GM12878 (cell line): ENCODE results near the gene SLC2A1. TPM values are rescaled to one million over a fixed set of nuclear protein-coding genes. Genes with fewer than 3 reads are reported as not detected.

Source experiments
- ATAC-seq: fragments of 200-7000 bp; cut with Tn5 transposase; 3 replicates; pipeline ENCODE4 v1.9.1; 2020; ENCODE audit warnings: mild to moderate bottlenecking, moderate library complexity
- BruUV-seq: library from RNA; stranded (reverse); fragments of 400-500 nt; replicated peaks from 2 replicates; lab custom pipeline; 2021; lab: Mats Ljungman, UMichigan
- CTCF ChIA-PET: fragments of 300-600 bp; sonication (Branson Sonifier 250); formaldehyde crosslinking; extraction: SDS; loops from one replicate; lab custom pipeline; 2021; ENCODE audit warnings: inconsistent platforms; lab: Yijun Ruan, JAX
- POLR2A ChIA-PET: fragments of 350-600 bp; formaldehyde crosslinking; extraction: SDS; loops from one replicate; lab custom pipeline; 2021; ENCODE audit warnings: inconsistent platforms; lab: Charles Lee
- RAD21 ChIA-PET: fragments of 300-600 bp; sonication (Branson Sonifier 250); formaldehyde crosslinking; loops from one replicate; lab custom pipeline; 2023; ENCODE audit warnings: antibody characterized with exemption; ENCODE audit not compliant: unreplicated experiment; lab: Charles Lee
- SMC1A ChIA-PET: fragments of 300-600 bp; sonication (Branson Sonifier 250); formaldehyde crosslinking; loops from one replicate; lab custom pipeline; 2023; ENCODE audit not compliant: unreplicated experiment, uncharacterized antibody; lab: Charles Lee
- DNase-seq: peaks from one replicate; pipeline ENCODE4 v3.0.0-alpha.2; 2011; ENCODE audit warnings: low read depth, low spot score
- FAIRE-seq: peaks from 3 replicates; lab custom pipeline; 2011; peaks lifted over from hg19 to GRCh38; lab: Jason Lieb, UNC
- H2AFZ ChIP-seq: 2 replicates; pipeline ENCODE4 v1.6.0; 2011; ENCODE audit warnings: low read depth, low read length, control low read depth; ENCODE audit not compliant: control insufficient read depth
- H3K27ac ChIP-seq: 2 replicates; pipeline ENCODE4 v1.5.1; 2011; ENCODE audit warnings: control low read depth; ENCODE audit not compliant: control insufficient read depth, insufficient read depth
- H3K27me3 ChIP-seq, 2 experiments: replicated peaks in 1 of 2; 2 replicates each; pipeline versions ENCODE4 v1.6.0 to v1.6.1; 2011; ENCODE audit warnings: low read length in 1 of 2; ENCODE audit not compliant: control insufficient read depth in 2 of 2, insufficient read depth in 2 of 2
- H3K36me3 ChIP-seq, 2 experiments: 2 replicates each; pipeline ENCODE4 v1.5.1; 2011; ENCODE audit warnings: low read length in 1 of 2; ENCODE audit not compliant: control insufficient read depth in 2 of 2, insufficient read depth in 2 of 2
- H3K4me1 ChIP-seq: 2 replicates; pipeline ENCODE4 v1.6.1; 2011; ENCODE audit warnings: mild to moderate bottlenecking, low read length, moderate library complexity, mixed read lengths; ENCODE audit not compliant: control insufficient read depth, insufficient read depth
- H3K4me2 ChIP-seq: 2 replicates; pipeline ENCODE4 v1.6.0; 2011; ENCODE audit warnings: control low read depth; ENCODE audit not compliant: control insufficient read depth, insufficient read depth
- H3K4me3 ChIP-seq: fragments of 200-600 bp; sonication (generic); 2 replicates; pipeline ENCODE4 v1.5.1; 2016
- H3K79me2 ChIP-seq: 2 replicates; pipeline ENCODE4 v1.6.0; 2011; ENCODE audit warnings: low read length; ENCODE audit not compliant: control insufficient read depth, insufficient read depth
- H3K9ac ChIP-seq: 2 replicates; pipeline ENCODE4 v1.8.0; 2011; ENCODE audit warnings: low read length, control low read depth, mixed read lengths; ENCODE audit not compliant: control insufficient read depth, insufficient read depth
- H3K9me3 ChIP-seq: replicated peaks from 3 replicates; pipeline ENCODE4 v1.5.1; 2011; ENCODE audit warnings: mild to moderate bottlenecking, low read length; ENCODE audit not compliant: control insufficient read depth, insufficient read depth
- H4K20me1 ChIP-seq: 2 replicates; pipeline ENCODE4 v1.6.0; 2011; ENCODE audit not compliant: control insufficient read depth, insufficient read depth
- BACH1 ChIP-seq: fragments of 450-650 bp; IDR thresholded peaks from 2 replicates; pipeline ENCODE4 v1.6.1; 2017; ENCODE audit warnings: mild to moderate bottlenecking, borderline replicate concordance
- CHD4 ChIP-seq: fragments of 200-600 bp; sonication (generic); IDR thresholded peaks from 2 replicates; pipeline ENCODE4 v1.6.1; 2016; ENCODE audit warnings: mild to moderate bottlenecking
- EGR1 ChIP-seq, 2 experiments: IDR thresholded peaks; 1 replicate in 1 of 2; 2 replicates in 1 of 2; pipeline ENCODE4 v1.6.1; 2011 to 2012; ENCODE audit warnings: low read depth in 2 of 2, low read length in 2 of 2, borderline replicate concordance in 1 of 2, mild to moderate bottlenecking in 1 of 2, moderate library complexity in 1 of 2
- KLF5 ChIP-seq: fragments of 450-650 bp; IDR thresholded peaks from 2 replicates; pipeline ENCODE4 v1.6.1; 2014; ENCODE audit warnings: mild to moderate bottlenecking; ENCODE audit not compliant: partially characterized antibody
- MEF2B ChIP-seq: fragments of 450-650 bp; IDR thresholded peaks from 2 replicates; pipeline ENCODE4 v1.6.1; 2018; ENCODE audit warnings: mild to moderate bottlenecking, moderate library complexity; ENCODE audit not compliant: partially characterized antibody, poor library complexity, severe bottlenecking
- MXI1 ChIP-seq: fragments of 150-350 bp; IDR thresholded peaks from 2 replicates; pipeline ENCODE4 v1.6.1; 2011; ENCODE audit warnings: low read depth, mild to moderate bottlenecking, inconsistent platforms, low read length, improper control_type of control experiment
- NR2C2 ChIP-seq: IDR thresholded peaks from 2 replicates; pipeline ENCODE4 v1.6.1; 2011; ENCODE audit warnings: borderline replicate concordance, low read depth; ENCODE audit not compliant: control insufficient read depth, insufficient read length
- PML ChIP-seq: IDR thresholded peaks from 2 replicates; pipeline ENCODE4 v1.6.1; 2012; ENCODE audit warnings: low read length, inconsistent platforms
- STAT3 ChIP-seq: IDR thresholded peaks from 2 replicates; pipeline ENCODE4 v1.6.1; 2011; ENCODE audit warnings: low read depth, low read length, improper control_type of control experiment
- SUPT20H ChIP-seq: IDR thresholded peaks from 2 replicates; pipeline ENCODE4 v1.6.1; 2011; ENCODE audit warnings: low read depth, mild to moderate bottlenecking, low read length, moderate library complexity, borderline replicate concordance; ENCODE audit not compliant: control insufficient read depth
- TCF3 ChIP-seq: IDR thresholded peaks from 2 replicates; pipeline ENCODE4 v1.6.1; 2012; ENCODE audit warnings: low read depth, mild to moderate bottlenecking, low read length, borderline replicate concordance; ENCODE audit not compliant: insufficient read depth
- WRNIP1 ChIP-seq: IDR thresholded peaks from 2 replicates; pipeline ENCODE4 v1.6.1; 2011; ENCODE audit warnings: low read depth, low read length, improper control_type of control experiment, borderline replicate concordance
- ZBED1 ChIP-seq: IDR thresholded peaks from 2 replicates; pipeline ENCODE4 v1.6.1; 2016; ENCODE audit warnings: borderline replicate concordance
- WGBS: methylation state at CpG from one replicate; pipeline ENCODE4 v1.1.6; 2016; ENCODE audit warnings: low lambda C conversion rate; ENCODE audit not compliant: insufficient replicate concordance, insufficient coverage; ENCODE audit errors: missing lambda C conversion rate; 5-methylcytosine and 5-hydroxymethylcytosine counted together
- in situ Hi-C: fragments of 300-500 bp; cut with MboI; formaldehyde crosslinking; loops from 9 replicates; pipeline ENCODE4 v1.14.3; 2018; ENCODE audit warnings: mixed read lengths
- intact Hi-C: fragments of 100-400 bp; cut with micrococcal nuclease; formaldehyde crosslinking; loops from one replicate; pipeline ENCODE4 v1.14.2; 2022; ENCODE audit not compliant: unreplicated experiment
- polyA plus RNA-seq, 11 experiments: library from polyadenylated mRNA; depleted of rRNA in 4 of 11; unstranded in 6 of 11; stranded (reverse) in 5 of 11; fragments of >200 nt; fragmentation: Nextera tagmentation in 4 of 11; fragmentation: Illumina TruSeq in 1 of 11; extraction: Ambion mirVana in 4 of 11; extraction: Trizol in 1 of 11; gene quantifications; 1 replicate in 1 of 11; 2 replicates in 10 of 11; pipeline versions ENCODE4 v1.2.1 to v1.2.3, GENCODE V29; 2011 to 2016; ENCODE audit warnings: inconsistent platforms in 2 of 11, missing spikeins in 2 of 11, low read depth in 1 of 11
- total RNA-seq, 4 experiments: library from RNA; depleted of rRNA in 3 of 4; stranded (reverse); fragments of >200 nt in 3 of 4; fragmentation: Illumina TruSeq in 1 of 4; extraction: Trizol in 1 of 4; gene quantifications; 2 replicates each; pipeline versions ENCODE4 v1.2.1 to v1.2.3, GENCODE V29; 2013 to 2021
- TF ChIP-seq, protein P1 (sequence below): IDR thresholded peaks from 2 replicates; pipeline ENCODE4 v1.6.1; 2011; ENCODE audit warnings: borderline replicate concordance, low read depth, mild to moderate bottlenecking, moderate library complexity, mixed read lengths, low read length; ENCODE audit not compliant: insufficient read depth; ENCODE audit errors: extremely low read length
- TF ChIP-seq, protein P2 (sequence below): fragments of 450-650 bp; formaldehyde crosslinking; IDR thresholded peaks from 2 replicates; pipeline ENCODE4 v1.4.0; 2020; ENCODE audit warnings: mild to moderate bottlenecking, moderate library complexity
- TF ChIP-seq, protein P3 (sequence below): fragments of 450-650 bp; IDR thresholded peaks from 2 replicates; pipeline ENCODE4 v1.6.1; 2017; ENCODE audit warnings: mild to moderate bottlenecking, moderate library complexity

SLC2A1 gene
- total and polyA plus RNA-seq, 10 of the 15 experiments (the other 5 are each of a cell fraction or from before 2014, with no cell fraction given) = 5.7 to 66.0 (median 44.2) TPM

DNA sequence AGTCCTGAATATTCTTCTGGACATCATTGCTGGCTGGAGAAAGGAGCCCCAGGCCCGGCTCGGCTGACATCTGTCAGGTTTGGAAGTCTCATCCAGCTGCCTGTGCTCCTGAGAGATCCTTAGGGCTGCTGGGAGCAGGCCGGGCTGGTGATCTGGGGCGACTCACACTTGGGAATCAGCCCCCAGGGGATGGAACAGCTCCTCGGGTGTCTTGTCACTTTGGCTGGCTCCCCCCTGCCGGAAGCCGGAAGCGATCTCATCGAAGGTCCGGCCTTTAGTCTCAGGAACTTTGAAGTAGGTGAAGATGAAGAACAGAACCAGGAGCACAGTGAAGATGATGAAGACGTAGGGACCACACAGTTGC lies 31.8 kb downstream of the SLC2A1 start:
- Histone ChIP-seq H3K36me3 (peaks cover 40 to 50% of the 10 kb centered on the region in 2 experiments), H2AFZ (no peak overlapping the region), H3K27ac (no peak overlapping the region), H3K4me2 (no peak overlapping the region), H4K20me1 (no peaks in the 10 kb centered on the region), H3K9ac (no peak overlapping the region), H3K27me3 (no peaks in the 10 kb centered on the region), H3K79me2 (peaks cover 22% of the 10 kb centered on the region), H3K9me3 (no peaks in the 10 kb centered on the region), H3K4me3 (no peak overlapping the region), H3K4me1 (peaks cover 26% of the 10 kb centered on the region)
- in situ Hi-C loops (no loop called here), intact Hi-C loops (no loop called here)
- WGBS = 86% methylated on average over 11 of the region's 11 CpGs
- FAIRE-seq (no peak), ATAC-seq (no peak), DNase-seq (no peak)
- ChIA-PET SMC1A (interaction anchor here (1.5 to 17.7 kb wide), 2 partner anchors 20 to 148 kb away, joined by 4 to 602 read pairs; no protein-coding TSS in a partner anchor), POLR2A (no interaction called here), RAD21 (no interaction called here), CTCF (interaction anchor here (8.3 kb wide), 1 partner anchor 146 kb away, joined by 247 read pairs; no protein-coding TSS in a partner anchor)
- no TSS peak for BruUV-seq
- TF ChIP-seq MXI1 (no peak), STAT3 (no peak), EGR1 (IDR thresholded peaks at IDR 0.05; ENCODE audit: borderline replicate concordance in 1 of 2, low read depth in 2 of 2, low read length in 2 of 2) (no peak), WRNIP1 (no peak), KLF5 (no peak), PML (no peak), BACH1 (no peak), CHD4 (no peak), ZBED1 (no peak), NR2C2 (no peak), MEF2B (no peak), TCF3 (no peak), SUPT20H (no peak)
- TF ChIP-seq, protein P1, sequence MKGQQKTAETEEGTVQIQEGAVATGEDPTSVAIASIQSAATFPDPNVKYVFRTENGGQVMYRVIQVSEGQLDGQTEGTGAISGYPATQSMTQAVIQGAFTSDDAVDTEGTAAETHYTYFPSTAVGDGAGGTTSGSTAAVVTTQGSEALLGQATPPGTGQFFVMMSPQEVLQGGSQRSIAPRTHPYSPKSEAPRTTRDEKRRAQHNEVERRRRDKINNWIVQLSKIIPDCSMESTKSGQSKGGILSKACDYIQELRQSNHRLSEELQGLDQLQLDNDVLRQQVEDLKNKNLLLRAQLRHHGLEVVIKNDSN = no peak
- TF ChIP-seq, protein P2, sequence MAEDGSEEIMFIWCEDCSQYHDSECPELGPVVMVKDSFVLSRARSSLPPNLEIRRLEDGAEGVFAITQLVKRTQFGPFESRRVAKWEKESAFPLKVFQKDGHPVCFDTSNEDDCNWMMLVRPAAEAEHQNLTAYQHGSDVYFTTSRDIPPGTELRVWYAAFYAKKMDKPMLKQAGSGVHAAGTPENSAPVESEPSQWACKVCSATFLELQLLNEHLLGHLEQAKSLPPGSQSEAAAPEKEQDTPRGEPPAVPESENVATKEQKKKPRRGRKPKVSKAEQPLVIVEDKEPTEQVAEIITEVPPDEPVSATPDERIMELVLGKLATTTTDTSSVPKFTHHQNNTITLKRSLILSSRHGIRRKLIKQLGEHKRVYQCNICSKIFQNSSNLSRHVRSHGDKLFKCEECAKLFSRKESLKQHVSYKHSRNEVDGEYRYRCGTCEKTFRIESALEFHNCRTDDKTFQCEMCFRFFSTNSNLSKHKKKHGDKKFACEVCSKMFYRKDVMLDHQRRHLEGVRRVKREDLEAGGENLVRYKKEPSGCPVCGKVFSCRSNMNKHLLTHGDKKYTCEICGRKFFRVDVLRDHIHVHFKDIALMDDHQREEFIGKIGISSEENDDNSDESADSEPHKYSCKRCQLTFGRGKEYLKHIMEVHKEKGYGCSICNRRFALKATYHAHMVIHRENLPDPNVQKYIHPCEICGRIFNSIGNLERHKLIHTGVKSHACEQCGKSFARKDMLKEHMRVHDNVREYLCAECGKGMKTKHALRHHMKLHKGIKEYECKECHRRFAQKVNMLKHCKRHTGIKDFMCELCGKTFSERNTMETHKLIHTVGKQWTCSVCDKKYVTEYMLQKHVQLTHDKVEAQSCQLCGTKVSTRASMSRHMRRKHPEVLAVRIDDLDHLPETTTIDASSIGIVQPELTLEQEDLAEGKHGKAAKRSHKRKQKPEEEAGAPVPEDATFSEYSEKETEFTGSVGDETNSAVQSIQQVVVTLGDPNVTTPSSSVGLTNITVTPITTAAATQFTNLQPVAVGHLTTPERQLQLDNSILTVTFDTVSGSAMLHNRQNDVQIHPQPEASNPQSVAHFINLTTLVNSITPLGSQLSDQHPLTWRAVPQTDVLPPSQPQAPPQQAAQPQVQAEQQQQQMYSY (CRISPR knock-in tag) = no peak
- TF ChIP-seq, protein P3, sequence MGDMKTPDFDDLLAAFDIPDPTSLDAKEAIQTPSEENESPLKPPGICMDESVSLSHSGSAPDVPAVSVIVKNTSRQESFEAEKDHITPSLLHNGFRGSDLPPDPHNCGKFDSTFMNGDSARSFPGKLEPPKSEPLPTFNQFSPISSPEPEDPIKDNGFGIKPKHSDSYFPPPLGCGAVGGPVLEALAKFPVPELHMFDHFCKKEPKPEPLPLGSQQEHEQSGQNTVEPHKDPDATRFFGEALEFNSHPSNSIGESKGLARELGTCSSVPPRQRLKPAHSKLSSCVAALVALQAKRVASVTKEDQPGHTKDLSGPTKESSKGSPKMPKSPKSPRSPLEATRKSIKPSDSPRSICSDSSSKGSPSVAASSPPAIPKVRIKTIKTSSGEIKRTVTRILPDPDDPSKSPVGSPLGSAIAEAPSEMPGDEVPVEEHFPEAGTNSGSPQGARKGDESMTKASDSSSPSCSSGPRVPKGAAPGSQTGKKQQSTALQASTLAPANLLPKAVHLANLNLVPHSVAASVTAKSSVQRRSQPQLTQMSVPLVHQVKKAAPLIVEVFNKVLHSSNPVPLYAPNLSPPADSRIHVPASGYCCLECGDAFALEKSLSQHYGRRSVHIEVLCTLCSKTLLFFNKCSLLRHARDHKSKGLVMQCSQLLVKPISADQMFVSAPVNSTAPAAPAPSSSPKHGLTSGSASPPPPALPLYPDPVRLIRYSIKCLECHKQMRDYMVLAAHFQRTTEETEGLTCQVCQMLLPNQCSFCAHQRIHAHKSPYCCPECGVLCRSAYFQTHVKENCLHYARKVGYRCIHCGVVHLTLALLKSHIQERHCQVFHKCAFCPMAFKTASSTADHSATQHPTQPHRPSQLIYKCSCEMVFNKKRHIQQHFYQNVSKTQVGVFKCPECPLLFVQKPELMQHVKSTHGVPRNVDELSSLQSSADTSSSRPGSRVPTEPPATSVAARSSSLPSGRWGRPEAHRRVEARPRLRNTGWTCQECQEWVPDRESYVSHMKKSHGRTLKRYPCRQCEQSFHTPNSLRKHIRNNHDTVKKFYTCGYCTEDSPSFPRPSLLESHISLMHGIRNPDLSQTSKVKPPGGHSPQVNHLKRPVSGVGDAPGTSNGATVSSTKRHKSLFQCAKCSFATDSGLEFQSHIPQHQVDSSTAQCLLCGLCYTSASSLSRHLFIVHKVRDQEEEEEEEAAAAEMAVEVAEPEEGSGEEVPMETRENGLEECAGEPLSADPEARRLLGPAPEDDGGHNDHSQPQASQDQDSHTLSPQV = no peak
